HG02943 (cell line): ENCODE results near the gene MYO1E.

Experiments used
- ATAC-seq: cut with Tn5 transposase; IDR thresholded peaks from one replicate; pipeline ENCODE4 v1.9.1; 2021; ENCODE audit warnings: mild to moderate bottlenecking, low read depth, moderate library complexity; ENCODE audit not compliant: unreplicated experiment

MYO1E gene

DNA sequence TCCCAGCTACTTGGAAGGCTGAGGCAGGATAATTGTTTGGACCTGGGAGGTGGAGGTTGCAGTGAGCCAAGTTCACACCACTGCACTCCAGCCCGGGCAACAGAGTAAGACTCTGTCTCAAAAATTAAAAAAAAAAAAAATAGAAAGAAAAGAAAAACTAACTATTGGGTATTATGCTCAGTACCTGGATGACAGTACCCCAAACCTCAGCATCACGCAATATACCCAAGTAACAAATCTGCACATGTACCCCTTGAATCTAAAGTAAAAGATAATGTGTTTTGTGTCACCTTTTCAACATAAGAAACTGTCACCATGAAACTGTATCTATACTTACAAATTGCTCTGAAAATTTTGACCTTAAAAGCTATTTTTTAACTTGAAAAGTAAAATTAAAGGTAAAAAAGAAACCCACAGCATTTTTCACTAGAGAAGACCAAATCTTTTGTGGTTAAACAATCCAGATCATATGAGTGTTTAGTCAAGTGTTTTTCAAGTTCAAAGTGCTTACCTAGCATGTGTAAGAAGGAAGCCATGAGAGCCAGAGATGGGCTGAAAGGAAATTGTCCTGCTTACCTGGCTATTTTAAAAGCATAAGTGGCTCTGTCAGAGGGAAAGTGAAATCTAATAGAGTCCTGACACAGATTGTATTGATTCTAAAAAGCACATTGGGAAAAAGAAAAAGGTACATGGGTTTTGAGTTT is 50.5 kb downstream of the MYO1E start:
- no peak for ATAC-seq

DNA sequence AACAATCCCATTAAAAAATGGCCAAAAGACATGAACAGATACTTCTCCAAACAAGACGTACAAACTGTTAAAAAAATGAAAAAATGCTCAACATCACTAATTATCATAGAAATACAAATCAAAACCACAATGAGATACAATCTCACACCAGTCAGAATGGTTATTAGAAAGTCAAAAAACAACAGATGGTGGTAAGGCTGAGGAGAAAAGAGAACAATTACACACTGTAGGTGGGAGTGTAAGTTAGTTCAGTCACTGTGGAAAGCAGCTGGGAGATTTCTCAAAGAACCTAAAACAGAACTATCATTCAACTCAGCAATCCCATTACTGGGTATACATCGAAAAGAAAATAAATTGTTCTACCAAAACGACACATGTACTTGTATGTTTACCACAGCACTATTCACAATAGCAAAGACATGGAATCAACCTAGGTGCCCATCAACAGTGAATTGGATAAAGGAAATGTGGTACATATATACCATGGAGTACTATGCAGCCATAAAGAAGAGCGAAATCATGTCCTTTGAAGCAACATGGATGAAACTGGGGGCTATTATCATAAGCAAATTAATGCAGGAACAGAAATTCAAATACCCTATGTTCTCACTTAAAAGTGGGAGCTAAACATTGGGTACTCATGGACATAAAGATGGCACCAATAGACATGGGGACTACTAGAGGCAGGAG is 51.5 kb downstream of the MYO1E start:
- ATAC-seq, result no peak

DNA sequence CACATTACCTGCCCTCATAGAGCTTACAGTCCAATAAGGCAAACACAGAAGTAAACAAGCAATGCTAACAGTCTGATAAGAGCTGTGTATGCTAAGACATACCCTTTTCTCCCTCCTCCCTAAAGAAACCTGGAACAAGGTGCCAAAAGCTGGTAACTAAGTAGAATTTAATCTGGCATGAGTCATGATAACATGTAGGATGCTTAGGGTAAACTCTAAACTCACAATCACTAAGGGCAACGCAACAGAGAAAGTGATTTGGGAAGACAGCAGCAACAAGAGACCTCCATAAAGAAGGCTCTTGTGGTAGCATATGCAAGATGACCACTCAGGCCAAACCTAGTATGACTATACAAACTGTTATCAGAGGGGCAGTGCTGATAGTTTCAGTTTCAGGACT is 55.5 kb downstream of the MYO1E start:
- no peak for ATAC-seq

DNA sequence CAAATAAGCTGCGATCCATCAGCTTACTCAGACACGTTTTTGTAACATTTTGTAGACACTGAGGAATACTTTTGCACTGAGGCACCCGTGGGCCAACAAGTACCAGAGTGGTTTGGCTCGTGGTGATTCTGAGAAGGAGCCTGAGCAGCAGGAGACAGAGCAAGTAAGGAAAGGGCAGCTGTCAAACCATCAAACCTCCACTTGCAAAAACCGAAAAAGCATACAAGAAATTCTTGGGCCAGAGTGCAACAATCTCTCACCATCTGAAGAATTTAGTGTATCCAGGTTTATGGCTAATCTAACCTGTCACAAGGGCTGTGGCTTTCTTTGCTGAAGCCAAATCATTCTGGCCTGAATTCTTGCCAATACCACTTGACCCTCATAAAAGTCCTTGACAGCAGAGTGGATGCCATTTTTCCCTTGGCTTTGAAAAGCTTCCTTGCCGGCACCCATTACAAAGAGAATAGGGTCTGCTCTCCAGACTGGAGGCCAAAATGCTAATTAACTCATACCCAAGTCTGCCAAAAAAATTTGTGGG is 56.7 kb downstream of the MYO1E start:
- ATAC-seq, result no peak

DNA sequence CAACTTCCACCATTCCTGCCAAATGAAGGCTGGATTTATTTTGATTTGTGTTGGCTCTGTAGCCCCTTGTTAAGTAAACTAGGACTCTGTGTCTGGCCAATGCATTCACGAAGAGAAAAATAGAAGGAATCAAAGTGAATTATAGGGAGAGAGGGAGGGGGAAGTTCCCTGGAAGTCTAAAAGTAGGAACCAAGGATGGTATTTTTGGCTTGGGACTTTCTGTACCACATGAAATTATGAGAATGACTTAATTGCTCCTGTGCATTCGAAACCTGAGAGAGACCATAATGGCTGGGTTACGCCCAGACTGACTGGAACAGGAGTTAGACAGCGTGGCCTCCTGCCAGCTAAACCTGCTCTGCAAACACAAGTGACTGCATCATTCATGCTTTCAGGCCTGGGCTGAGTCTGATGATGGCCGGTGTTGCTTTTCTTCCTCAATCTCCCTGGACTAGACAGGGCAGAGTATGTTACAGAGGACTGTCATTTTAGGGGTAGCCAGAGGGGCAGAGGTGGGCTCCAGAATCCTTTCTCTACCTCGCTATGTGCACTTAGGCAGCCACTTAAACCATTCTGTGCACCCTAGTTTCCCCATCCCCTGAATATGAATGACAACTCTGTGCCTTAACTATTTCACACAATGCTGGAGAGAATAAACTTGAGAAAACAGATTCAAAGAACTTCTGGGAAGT is 58.9 kb downstream of the MYO1E start:
- peak; percentile 62 for ATAC-seq

DNA sequence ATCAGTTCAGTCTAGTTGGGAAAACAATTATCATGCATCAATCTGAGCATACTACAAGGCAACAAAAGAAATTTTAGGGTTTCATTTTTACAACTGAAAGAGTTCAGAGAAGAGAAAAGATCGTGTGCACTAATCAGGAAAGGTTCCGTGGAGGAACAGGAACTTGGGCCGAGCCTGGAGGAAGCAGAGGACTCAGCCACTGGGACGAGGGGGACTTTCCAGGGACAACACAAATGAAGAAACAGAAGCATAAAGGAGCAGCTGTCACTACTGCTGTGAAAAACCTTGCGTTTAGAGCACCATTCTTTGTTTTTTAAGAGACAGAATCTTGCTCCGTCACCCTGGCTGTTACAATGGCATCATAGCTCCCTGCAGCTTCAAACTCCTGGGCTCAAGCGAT is 60.5 kb downstream of the MYO1E start:
- no peak for ATAC-seq

DNA sequence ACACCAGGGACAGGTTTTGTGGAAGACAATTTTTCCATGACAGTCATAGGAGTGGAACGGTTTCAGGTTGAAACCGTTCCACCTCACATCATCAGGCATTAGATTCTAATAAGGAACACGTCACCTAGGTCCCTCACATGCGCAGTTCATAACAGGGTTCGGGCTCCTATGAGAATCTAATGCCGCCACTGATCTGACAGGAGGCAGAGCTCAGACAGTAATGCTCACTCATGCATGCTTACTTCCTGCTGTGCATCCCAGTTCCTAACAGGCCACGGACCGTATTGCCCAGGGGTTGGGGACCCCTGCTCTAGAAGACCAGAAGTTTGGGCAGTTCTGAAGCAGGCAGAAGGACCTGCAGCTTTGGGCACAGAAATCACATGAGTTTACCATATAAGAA is 61.5 kb downstream of the MYO1E start:
- ATAC-seq, result no peak

DNA sequence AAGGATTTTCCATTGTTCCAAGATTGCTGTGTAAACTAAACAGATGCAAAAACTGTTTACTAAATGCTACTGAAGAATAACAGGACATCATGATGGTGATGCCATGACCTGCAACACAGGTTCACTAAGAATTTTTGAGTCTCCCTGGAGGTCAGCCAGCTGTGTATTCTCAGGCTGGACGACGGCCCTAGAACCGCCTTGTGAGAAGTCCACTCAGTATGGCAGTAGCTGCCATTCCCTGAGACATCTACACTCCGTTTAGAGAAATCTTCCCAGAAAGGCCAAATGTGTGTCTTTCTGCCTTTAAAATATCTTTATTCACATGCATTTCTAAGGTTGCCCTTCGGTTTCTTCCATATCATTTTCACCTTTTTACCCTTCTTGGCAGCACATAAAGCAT is 63.3 kb downstream of the MYO1E start:
- no peak for ATAC-seq

DNA sequence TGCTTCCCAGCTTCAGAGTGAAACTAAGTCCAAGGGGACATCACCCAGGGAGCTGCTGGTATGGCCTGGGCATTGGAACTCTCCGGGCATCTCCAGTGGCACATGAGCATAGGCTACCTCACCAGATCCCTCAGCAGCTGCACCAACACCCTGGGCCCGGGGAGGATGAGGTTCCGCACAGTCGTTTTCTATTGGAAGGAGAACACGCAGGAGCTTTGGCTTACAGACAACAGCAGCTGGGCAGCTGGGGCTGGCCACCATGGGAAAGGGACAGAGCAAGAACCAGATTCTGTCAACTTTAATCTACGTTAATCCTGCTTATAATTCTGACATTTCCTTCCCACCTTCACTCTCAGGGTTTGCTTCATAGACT is 65.5 kb downstream of the MYO1E start:
- ATAC-seq, result no peak

DNA sequence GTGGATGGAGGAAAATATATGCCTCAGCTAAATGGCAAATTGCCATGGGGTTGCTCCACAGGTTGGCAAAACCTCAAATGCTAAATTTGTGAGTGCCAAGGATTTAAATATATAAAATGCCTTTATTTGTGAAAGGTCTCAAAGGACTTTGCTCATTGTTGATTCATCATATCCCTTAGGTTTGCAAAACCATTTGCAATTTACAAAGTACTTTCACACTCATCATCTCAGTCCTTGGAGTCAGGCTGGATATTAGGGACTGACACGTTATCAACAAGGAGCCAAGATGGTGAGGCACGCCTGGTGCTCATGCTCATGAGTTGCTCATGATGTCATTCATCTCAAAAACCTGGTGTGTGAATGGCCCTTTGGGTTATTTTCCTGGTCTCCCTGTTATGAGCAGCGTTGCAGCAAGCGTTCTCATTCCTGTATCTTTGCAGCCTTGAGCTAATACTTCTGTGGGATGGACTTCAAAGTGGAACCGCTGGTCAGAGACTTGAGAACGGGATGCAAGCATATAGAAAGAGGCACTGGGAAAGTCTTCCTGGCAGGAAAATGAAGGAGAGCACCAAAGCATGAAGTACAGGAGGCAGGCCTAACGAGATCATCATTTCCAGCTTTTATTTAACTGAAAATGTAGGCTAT is 66.0 kb downstream of the MYO1E start:
- ATAC-seq, result no peak

DNA sequence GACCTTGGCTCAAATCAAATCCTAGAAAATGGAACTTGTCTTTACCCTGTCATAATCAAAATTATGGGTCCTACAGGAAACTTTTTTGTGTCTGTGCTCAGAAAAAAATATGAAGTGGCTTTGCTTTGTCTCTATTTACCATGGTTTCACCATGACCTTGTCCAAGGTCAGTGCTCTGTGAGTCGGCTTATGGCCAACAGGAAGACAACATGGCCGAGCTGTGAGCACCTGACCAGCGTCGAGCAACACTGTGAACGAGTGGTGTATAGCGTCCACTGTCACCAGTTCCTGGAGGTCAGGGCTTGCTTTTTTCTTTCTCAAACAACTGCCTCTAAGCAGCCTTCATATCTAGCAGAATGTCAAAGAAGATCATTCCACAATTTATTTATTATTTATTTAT is 67.9 kb downstream of the MYO1E start:
- ATAC-seq, result no peak

DNA sequence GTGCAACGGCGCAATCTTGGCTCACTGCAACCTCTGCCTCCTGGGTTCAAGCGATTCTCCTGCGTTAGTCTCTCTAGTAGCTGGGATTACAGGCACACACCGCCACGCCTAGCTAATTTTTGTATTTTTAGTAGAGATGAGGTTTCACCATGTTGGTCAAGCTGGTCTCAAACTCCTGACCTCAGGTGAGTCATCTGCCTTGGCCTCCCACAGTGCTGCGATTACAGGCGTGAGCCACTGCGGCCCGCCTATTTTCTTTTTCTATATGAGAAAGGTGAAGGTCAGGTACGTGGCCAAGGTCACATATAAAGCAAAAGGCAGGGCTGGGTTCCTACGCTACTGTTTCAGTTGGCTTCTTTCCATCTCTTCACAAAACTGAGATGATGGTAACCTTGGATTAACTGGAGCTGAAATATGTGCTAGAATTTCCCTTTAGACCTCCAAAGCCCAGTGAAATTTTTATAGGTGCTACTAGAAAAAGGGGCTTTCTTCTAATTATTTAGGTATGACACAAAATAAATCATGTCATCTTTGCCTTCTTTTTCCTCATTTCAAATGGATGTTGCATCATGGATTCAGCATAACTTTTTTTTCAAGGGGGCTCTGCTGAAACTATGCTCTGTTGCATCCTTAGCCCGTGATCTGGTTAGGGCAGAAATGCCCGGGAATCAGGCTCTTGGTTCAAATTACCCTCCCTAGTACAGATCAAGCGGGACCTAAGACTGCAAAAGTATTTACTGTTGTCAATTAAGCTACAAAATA is 68.5 kb downstream of the MYO1E start:
- ATAC-seq, result no peak

DNA sequence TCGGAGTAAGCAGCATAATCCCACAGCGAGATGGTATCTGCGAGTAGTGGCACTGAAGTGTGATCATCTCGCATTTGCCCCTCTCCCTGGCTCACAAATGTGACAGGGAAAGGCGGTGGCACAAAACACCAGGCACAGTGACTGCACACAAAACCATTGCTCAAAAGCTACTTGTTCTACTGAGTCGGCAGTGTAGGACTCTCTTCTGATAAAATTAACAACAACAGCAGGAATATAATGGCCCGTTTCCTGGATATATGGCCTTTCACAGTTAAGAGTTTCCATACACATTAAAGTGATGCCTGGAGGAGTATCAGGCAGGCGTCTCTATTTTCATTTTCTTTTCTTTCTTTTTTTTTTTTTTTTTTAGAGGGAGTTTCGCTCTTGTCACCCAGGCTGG is 69.0 kb downstream of the MYO1E start:
- ATAC-seq, result no peak

DNA sequence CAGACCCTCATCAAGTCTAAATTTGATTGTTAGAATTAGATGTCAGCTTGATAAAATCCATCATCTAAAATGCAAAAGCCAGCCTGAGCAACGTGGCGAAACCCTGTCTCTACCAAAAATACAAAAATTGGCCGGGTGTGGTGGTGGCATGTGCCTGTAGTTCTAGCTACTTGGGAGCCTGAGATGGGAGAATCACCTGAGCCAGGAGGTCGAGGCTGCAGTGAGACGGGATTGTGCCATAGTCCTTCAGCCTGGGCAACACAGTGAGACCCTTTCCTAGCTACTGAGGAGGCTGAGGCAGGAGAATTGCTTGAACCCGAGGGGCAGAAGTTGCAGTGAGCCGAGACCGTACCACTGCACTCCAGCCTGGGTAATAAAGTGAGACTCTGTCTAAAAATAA is 69.5 kb downstream of the MYO1E start:
- no peak for ATAC-seq

DNA sequence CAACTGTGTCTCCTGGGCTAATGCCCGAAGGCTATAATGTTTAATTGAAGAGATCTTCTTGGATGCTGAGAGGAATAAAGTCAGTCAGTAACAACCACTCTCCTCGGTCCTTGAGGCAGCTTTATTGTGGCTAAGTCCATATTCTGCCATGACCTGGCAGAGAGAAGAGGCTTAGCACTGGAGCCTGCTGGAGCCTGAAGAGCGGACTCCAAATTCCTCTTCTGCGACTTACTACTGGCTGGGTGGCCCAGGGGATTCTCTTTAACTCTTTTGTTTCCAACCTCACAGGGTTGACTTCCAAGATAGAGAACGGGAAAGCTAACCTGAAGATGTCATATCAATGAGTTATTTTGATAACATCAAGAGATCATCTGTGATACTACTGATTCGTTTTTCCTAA is 71.1 kb downstream of the MYO1E start:
- no peak for ATAC-seq

DNA sequence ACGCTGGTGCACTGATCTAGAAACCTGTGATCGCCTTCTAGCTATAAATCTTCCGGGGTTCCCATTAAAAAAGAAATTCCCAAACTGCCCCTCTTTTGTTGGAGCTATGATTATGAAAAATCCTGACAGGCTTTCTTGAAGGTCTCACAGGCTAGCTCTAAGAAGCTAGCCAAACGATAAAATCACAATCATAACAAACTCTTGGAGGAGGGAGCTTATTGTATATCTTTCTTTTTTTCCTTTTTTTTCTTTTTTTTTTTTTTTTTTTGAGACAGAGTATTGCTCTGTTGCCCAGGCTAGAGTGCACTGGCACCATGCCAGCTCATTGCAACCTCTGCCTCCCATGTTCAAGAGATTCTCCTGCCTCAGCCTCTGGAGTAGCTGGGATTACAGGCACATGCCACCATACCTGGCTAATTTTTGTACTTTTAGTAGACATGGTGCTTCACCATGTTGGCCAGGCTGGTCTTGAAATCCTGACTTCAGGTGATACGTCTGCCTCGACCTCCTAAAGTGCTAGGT is 72.0 kb downstream of the MYO1E start:
- no peak for ATAC-seq

DNA sequence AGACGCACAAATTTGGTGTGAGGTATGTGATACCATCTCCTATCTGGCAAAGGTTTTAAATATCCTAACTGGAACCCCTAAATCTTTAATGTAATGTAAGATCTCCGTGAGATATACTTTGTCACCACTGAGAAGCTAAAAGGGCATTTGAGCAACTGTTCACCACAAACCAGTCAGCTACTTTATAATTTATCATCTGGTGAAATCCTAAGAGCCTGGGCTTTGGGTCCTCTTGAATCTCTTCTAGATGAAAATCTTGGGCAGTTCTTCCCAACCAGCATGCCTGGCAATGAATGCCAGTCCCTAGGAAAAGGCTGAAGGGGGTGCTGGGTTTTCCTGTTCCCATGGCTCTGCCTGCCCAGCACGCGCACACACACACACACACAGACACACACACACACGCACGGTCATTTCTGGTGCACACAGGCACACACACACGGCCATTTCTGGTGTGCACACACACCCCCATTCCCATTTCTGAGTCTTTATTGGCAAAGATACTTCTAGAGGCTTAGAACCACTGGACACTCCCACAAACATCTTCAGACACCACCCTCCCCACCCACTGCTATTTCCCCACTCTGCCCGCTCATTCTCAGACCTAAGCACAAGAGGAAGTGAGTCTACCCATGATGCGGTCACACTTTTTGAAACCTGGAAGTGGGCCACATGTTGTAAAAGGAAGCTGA is 72.6 kb downstream of the MYO1E start:
- ATAC-seq, result peak; percentile 58

DNA sequence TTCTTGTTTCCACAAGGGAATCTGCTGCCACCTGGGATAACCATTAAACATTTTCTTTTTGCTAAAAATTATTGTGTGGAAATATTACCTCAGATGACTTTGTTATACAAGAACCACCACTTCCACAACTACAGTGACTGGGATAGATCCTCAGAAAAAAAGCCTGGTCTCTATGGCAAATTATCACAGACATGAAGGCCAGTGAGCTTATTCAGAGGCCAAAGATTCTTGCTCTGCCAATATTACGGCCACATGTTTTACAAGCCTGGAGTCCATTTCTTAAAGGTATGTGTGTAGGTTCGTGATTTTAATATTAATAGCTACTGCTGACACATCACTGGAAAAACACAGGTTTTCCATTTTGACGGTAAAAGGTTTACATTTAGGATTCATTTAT is 73.8 kb downstream of the MYO1E start:
- no peak for ATAC-seq

DNA sequence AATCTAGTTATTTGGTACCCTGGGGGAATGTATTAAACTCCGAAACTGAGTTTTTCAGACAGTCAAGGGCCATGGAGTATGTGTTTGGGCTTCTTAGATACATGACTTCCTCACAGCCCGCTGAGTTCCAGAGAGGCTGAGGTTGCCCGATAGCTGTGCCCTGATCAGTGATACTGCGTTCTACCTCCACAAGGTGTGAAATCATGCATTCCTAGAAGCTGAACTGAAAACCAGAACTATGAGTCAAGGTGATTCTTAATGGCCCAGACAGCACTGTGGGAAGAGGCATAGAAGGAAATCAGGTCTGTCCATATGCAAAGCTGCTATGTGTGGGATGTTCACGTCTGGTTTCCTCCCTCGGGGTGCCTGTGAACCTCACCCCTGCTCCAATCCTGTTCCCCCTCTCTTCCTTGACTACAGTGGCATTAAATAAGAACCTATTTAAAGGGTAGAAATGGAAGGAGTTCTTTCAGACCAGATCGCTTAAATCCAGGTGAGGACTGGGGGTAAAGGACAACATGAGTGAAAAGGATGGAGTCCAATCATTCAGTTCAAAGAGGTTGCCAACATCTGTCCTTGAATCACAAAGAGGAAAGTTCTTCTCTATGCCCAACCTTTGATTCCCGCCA is 74.3 kb downstream of the MYO1E start:
- peak; percentile 58 for ATAC-seq
